Measurements from ENCODE around the gene ARL15. TPM values are rescaled to one million over a fixed set of nuclear protein-coding genes. Genes with fewer than 3 reads are reported as not detected.

Gene ARL15
- total RNA-seq, 1 experiment from 2014 or later, result 6.9 TPM

DNA sequence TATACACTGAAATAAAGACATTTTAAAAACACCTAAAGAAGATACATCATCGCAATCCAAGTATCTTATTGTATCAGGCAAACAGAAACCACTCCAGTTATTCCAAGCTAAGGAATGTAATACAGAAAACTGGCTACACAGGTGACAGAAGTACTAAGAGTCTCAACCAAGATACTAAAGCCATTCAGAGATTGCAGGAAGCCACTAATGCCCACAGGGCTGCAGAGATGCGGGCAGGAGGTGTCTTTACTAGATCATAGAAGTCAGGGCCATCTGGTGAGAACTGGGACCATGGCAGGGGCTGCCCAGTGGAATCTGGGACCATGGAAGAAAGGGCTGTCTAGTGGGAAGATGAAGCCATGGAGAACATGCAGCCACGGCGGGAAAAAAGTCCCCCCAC is 384.3 kb downstream of the ARL15 start:
- BruUV-seq (replicated peaks), result no TSS peak
- Histone ChIP-seq H3K36me3 (ENCODE audit: low read depth, low read length) (no peaks in the 10 kb centered on the region), H3K4me3 (ENCODE audit: low read length) (no peak overlapping the region), H3K27me3 (ENCODE audit: low read length) (no peaks in the 10 kb centered on the region), H3K27ac (ENCODE audit: low read length) (no peak overlapping the region), H3K9me2 (replicated peaks; ENCODE audit: low read length) (no peaks in the 10 kb centered on the region), H4K20me1 (ENCODE audit: low read length) (no peaks in the 10 kb centered on the region), H3K9me3 (ENCODE audit: low read length) (no peaks in the 10 kb centered on the region), H3K4me1 (ENCODE audit: insufficient read depth, low read length) (no peaks in the 10 kb centered on the region), H2AFZ (ENCODE audit: low read length) (no peak overlapping the region), H3K4me2 (ENCODE audit: low read length) (no peak overlapping the region), H3K9ac (ENCODE audit: low read length) (no peak overlapping the region), H3K79me2 (ENCODE audit: low read length) (no peaks in the 10 kb centered on the region), H3F3A (ENCODE audit: low read length, unreplicated experiment) (no peaks in the 10 kb centered on the region)
- TF ChIP-seq, protein P1, sequence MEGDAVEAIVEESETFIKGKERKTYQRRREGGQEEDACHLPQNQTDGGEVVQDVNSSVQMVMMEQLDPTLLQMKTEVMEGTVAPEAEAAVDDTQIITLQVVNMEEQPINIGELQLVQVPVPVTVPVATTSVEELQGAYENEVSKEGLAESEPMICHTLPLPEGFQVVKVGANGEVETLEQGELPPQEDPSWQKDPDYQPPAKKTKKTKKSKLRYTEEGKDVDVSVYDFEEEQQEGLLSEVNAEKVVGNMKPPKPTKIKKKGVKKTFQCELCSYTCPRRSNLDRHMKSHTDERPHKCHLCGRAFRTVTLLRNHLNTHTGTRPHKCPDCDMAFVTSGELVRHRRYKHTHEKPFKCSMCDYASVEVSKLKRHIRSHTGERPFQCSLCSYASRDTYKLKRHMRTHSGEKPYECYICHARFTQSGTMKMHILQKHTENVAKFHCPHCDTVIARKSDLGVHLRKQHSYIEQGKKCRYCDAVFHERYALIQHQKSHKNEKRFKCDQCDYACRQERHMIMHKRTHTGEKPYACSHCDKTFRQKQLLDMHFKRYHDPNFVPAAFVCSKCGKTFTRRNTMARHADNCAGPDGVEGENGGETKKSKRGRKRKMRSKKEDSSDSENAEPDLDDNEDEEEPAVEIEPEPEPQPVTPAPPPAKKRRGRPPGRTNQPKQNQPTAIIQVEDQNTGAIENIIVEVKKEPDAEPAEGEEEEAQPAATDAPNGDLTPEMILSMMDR (conservative IDR thresholded peaks at IDR 0.05; ENCODE audit: low read depth, low read length), result no peak
- TF ChIP-seq EZH2 (IDR thresholded peaks at IDR 0.05; ENCODE audit: low read length, unreplicated experiment) (no peak), EZH2phosphoT487 (IDR thresholded peaks at IDR 0.05; ENCODE audit: borderline replicate concordance, low read length) (no peak)
- CTCF ChIA-PET, result no interaction called here
- POLR2A ChIA-PET (ENCODE audit: unreplicated experiment), result no interaction called here
- ATAC-seq (no peak), DNase-seq (no peak)
- intact Hi-C loops (cut with micrococcal nuclease), result no loop called here

- no peaks in the 10 kb centered on the region for H3K36me3 ChIP-seq (ENCODE audit: low read depth, low read length)
- H3F3A ChIP-seq (ENCODE audit: low read length, unreplicated experiment), result no peaks in the 10 kb centered on the region
- intact Hi-C loops (cut with micrococcal nuclease), result no loop called here
- H3K4me1 ChIP-seq (ENCODE audit: insufficient read depth, low read length), result no peaks in the 10 kb centered on the region
- no peak overlapping the region for H3K9ac ChIP-seq (ENCODE audit: low read length)
- no TSS peak for BruUV-seq (replicated peaks)
- H3K27ac ChIP-seq (ENCODE audit: low read length), result no peak overlapping the region
- H3K9me2 ChIP-seq (replicated peaks; ENCODE audit: low read length), result no peaks in the 10 kb centered on the region
- H3K27me3 ChIP-seq (ENCODE audit: low read length), result no peaks in the 10 kb centered on the region
- ATAC-seq, result no peak
- TF ChIP-seq, protein P1 (conservative IDR thresholded peaks at IDR 0.05; ENCODE audit: low read depth, low read length), result no peak
- TF ChIP-seq EZH2phosphoT487 (IDR thresholded peaks at IDR 0.05; ENCODE audit: borderline replicate concordance, low read length) (no peak), EZH2 (IDR thresholded peaks at IDR 0.05; ENCODE audit: low read length, unreplicated experiment) (no peak)
- H3K9me3 ChIP-seq (ENCODE audit: low read length), result no peaks in the 10 kb centered on the region
- H2AFZ ChIP-seq (ENCODE audit: low read length), result no peak overlapping the region
- no peaks in the 10 kb centered on the region for H4K20me1 ChIP-seq (ENCODE audit: low read length)
- ChIA-PET CTCF (no interaction called here), POLR2A (ENCODE audit: unreplicated experiment) (no interaction called here)
- H3K79me2 ChIP-seq (ENCODE audit: low read length), result no peaks in the 10 kb centered on the region
- H3K4me3 ChIP-seq (ENCODE audit: low read length), result no peak overlapping the region
- H3K4me2 ChIP-seq (ENCODE audit: low read length), result no peak overlapping the region
- no peak for DNase-seq
Observed at GRCh38 chr5:53924392-53924791, 386.0 kb downstream of the ARL15 start.

DNA sequence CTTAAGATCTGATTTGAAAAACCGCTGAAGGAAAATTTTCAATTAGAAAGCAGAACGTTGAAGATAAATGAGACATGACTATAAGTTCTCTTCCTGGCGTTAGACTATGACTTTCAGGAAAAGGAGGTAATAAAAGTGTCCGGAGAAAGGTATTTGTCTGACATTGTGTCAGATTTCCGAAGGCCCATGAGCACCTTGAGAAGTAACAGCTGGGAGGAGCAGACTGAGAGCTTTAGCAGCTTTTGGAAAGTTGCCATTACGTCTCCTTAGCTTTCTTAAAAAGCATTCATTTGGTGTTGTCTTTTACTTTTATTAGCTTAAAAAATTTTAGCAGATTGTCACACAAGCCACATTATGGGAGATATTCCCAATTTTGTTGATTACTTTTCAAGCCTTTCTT is 386.4 kb downstream of the ARL15 start:
- intact Hi-C loops (cut with micrococcal nuclease), result no loop called here
- Histone ChIP-seq H3K79me2 (ENCODE audit: low read length) (no peaks in the 10 kb centered on the region), H3K27ac (ENCODE audit: low read length) (no peak overlapping the region), H3K9ac (ENCODE audit: low read length) (no peak overlapping the region), H3F3A (ENCODE audit: low read length, unreplicated experiment) (no peaks in the 10 kb centered on the region), H3K9me3 (ENCODE audit: low read length) (no peaks in the 10 kb centered on the region), H4K20me1 (ENCODE audit: low read length) (no peaks in the 10 kb centered on the region), H3K4me3 (ENCODE audit: low read length) (no peak overlapping the region), H3K4me1 (ENCODE audit: insufficient read depth, low read length) (no peaks in the 10 kb centered on the region), H3K36me3 (ENCODE audit: low read depth, low read length) (no peaks in the 10 kb centered on the region), H2AFZ (ENCODE audit: low read length) (no peak overlapping the region), H3K9me2 (replicated peaks; ENCODE audit: low read length) (no peaks in the 10 kb centered on the region), H3K4me2 (ENCODE audit: low read length) (no peak overlapping the region), H3K27me3 (ENCODE audit: low read length) (no peaks in the 10 kb centered on the region)
- TF ChIP-seq EZH2phosphoT487 (IDR thresholded peaks at IDR 0.05; ENCODE audit: borderline replicate concordance, low read length), result no peak
- no peak for TF ChIP-seq EZH2 (IDR thresholded peaks at IDR 0.05; ENCODE audit: low read length, unreplicated experiment)
- TF ChIP-seq, protein P1 (conservative IDR thresholded peaks at IDR 0.05; ENCODE audit: low read depth, low read length), result no peak
- POLR2A ChIA-PET (ENCODE audit: unreplicated experiment), result no interaction called here
- CTCF ChIA-PET, result no interaction called here
- BruUV-seq (replicated peaks), result no TSS peak
- ATAC-seq (no peak), DNase-seq (no peak)

Data from PC-3 (cell line).